ENCODE results near the gene CREB5. TPM values are rescaled to one million over a fixed set of nuclear protein-coding genes. Genes with fewer than 3 reads are reported as not detected.

Gene CREB5
- total RNA-seq, 2 donors from 2014 or later: 7.7 to 11.6 TPM

GRCh38 chr7:28423918-28424514, 11.7 kb downstream of the CREB5 start:
- DNase-seq: no peak
- ATAC-seq: no peak
- intact Hi-C loops (cut with DNase I): no loop called here

- intact Hi-C loops (cut with DNase I): no loop called here
- DNase-seq (no peak), ATAC-seq (no peak)
Observed at GRCh38 chr7:28425496-28425895, 13.2 kb downstream of the CREB5 start.

- intact Hi-C loops (cut with DNase I): no loop called here
- ATAC-seq: no peak
Observed at GRCh38 chr7:28427236-28427635, 14.9 kb downstream of the CREB5 start.

GRCh38 chr7:28430616-28431015, 18.3 kb downstream of the CREB5 start:
- intact Hi-C loops (cut with DNase I): no loop called here
- ATAC-seq (no peak), DNase-seq (no peak)

More at GRCh38 chr7:28427236-28427635, 14.9 kb downstream of the CREB5 start:
- DNase-seq: no peak

- ATAC-seq (peak; percentile 24 to 84), DNase-seq (peak; percentile 42)
- intact Hi-C loops (cut with DNase I): no loop called here
Observed at GRCh38 chr7:28432105-28432504, 19.8 kb downstream of the CREB5 start.

GRCh38 chr7:28433039-28433438, 20.7 kb downstream of the CREB5 start:
- intact Hi-C loops (cut with DNase I): no loop called here
- DNase-seq (no peak), ATAC-seq (peak in 1 of 2 donors; percentile 38)

- ATAC-seq (peak; percentile 14 to 44), DNase-seq (peak; percentile 38)
- intact Hi-C loops (cut with DNase I): no loop called here
Observed at GRCh38 chr7:28433699-28434219, 21.4 kb downstream of the CREB5 start.

- ATAC-seq (no peak), DNase-seq (no peak)
- intact Hi-C loops (cut with DNase I): no loop called here
Observed at GRCh38 chr7:28434510-28434909, 22.2 kb downstream of the CREB5 start.

GRCh38 chr7:28435152-28435551, 22.8 kb downstream of the CREB5 start:
- DNase-seq (no peak), ATAC-seq (no peak)
- intact Hi-C loops (cut with DNase I): no loop called here

- DNase-seq: no peak
- ATAC-seq: no peak
- intact Hi-C loops (cut with DNase I): no loop called here
Observed at GRCh38 chr7:28435732-28436378, 23.5 kb downstream of the CREB5 start.

GRCh38 chr7:28440055-28440601, 27.8 kb downstream of the CREB5 start:
- ATAC-seq: no peak
- intact Hi-C loops (cut with DNase I): no loop called here
- no peak for DNase-seq

GRCh38 chr7:28442540-28443420, 30.5 kb downstream of the CREB5 start:
- intact Hi-C loops (cut with DNase I): no loop called here
- ATAC-seq: no peak

GRCh38 chr7:28446131-28446530, 33.8 kb downstream of the CREB5 start:
- intact Hi-C loops (cut with DNase I): no loop called here
- ATAC-seq: no peak
- DNase-seq: no peak

More at GRCh38 chr7:28442540-28443420, 30.5 kb downstream of the CREB5 start:
- no peak for DNase-seq

GRCh38 chr7:28447071-28447470, 34.8 kb downstream of the CREB5 start:
- DNase-seq: no peak
- ATAC-seq: no peak
- intact Hi-C loops (cut with DNase I): no loop called here

GRCh38 chr7:28448708-28449107, 36.4 kb downstream of the CREB5 start:
- DNase-seq: no peak
- ATAC-seq: no peak
- intact Hi-C loops (cut with DNase I): no loop called here

- DNase-seq (no peak), ATAC-seq (no peak)
- intact Hi-C loops (cut with DNase I): no loop called here
Observed at GRCh38 chr7:28452681-28453080, 40.4 kb downstream of the CREB5 start.

- no peak for DNase-seq
- no peak for ATAC-seq
- intact Hi-C loops (cut with DNase I): no loop called here
Observed at GRCh38 chr7:28455486-28455885, 43.2 kb downstream of the CREB5 start.

- no peak for DNase-seq
- intact Hi-C loops (cut with DNase I): no loop called here
- no peak for ATAC-seq
Observed at GRCh38 chr7:28456044-28456443, 43.7 kb downstream of the CREB5 start.

- DNase-seq: peak; percentile 24
- intact Hi-C loops (cut with DNase I): no loop called here
- peak in 1 of 2 donors; percentile 47 for ATAC-seq
Observed at GRCh38 chr7:28458732-28459131, 46.4 kb downstream of the CREB5 start.

- DNase-seq: no peak
- intact Hi-C loops (cut with DNase I): no loop called here
- ATAC-seq: no peak
Observed at GRCh38 chr7:28459306-28459705, 47.0 kb downstream of the CREB5 start.

All from left cardiac atrium (tissue), 4 donors.